ENCODE measurements around the gene PRSS3. TPM values are rescaled to one million over a fixed set of nuclear protein-coding genes. Genes with fewer than 3 reads are reported as not detected.
"Not testable (repeated sequence)": the region's sequence is repeated elsewhere in the genome, so short reads cannot be mapped to it uniquely, and the experiment has no call there.

PRSS3 gene
- total and polyA plus RNA-seq, 3 experiments from 2014 or later = 0.72 to 0.84 TPM; not detected in 1

DNA sequence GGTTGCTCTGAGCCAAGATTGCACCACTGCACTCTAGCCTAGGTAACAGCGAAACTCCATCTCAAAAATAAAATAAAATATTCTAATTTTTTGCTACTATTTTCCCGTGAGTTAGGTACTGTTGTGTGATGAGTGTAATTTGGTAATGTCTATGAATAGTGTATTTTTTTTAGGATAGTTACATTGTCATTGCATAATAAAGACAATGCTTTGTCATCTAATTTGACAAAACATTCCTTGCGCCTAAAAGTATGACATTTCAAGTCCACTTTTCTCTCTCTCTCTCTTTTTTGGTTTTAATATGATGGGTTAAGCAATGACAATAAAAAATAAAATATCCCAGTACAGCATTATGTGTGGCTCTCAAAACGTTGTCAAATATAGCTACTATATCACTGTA lies 50.9 kb downstream of the PRSS3 start:
- Histone ChIP-seq H3K27me3 (ENCODE audit: insufficient read depth, low read length, poor library complexity, severe bottlenecking) (no peaks in the 10 kb centered on the region), H3K36me3 (ENCODE audit: insufficient read depth, low read length) (no peaks in the 10 kb centered on the region), H3K4me1 (ENCODE audit: insufficient read depth, low read length) (peaks cover 17% of the 10 kb centered on the region), H3K9me3 (ENCODE audit: low read length) (no peaks in the 10 kb centered on the region), H3K27ac (ENCODE audit: low read depth, low read length) (no peak overlapping the region), H3K4me3 (ENCODE audit: low read length) (no peak overlapping the region)
- H3K27ac Mint-ChIP-seq = peak overlapping the region in 1 of 8 donors; percentile 74
- CTCF ChIA-PET = interaction anchor here (2.8 kb wide), 1 partner anchor 32 kb away, joined by 19 read pairs; no protein-coding TSS in a partner anchor
- peaks cover 0 to 2% (median 2%) of the 10 kb centered on the region in 3 donors for H3K36me3 Mint-ChIP-seq
- H3K4me3 Mint-ChIP-seq = no peak overlapping the region
- peaks cover 38 to 66% (median 56%) of the 10 kb centered on the region in 3 donors for H3K4me1 Mint-ChIP-seq
- no peak for DNase-seq
- H3K9me3 Mint-ChIP-seq = no peaks in the 10 kb centered on the region
- no peaks in the 10 kb centered on the region for H3K27me3 Mint-ChIP-seq
- POLR2A ChIA-PET = no interaction called here

GRCh38 chr9:33847894-33848205 lies 52.5 kb downstream of the PRSS3 start:
- H3K4me1 Mint-ChIP-seq = peaks cover 29 to 62% (median 42%) of the 10 kb centered on the region in 3 donors
- not testable (repeated sequence) for H3K9me3 Mint-ChIP-seq
- POLR2A ChIA-PET = interaction anchor here (0.6 kb wide), 1 partner anchor 1928 kb away, joined by 5 read pairs; no protein-coding TSS in a partner anchor

More at GRCh38 chr9:33847894-33848205, 52.5 kb downstream of the PRSS3 start:
- H3K27ac ChIP-seq (ENCODE audit: low read depth, low read length); H3K36me3 ChIP-seq (ENCODE audit: insufficient read depth, low read length); DNase-seq; H3K9me3 ChIP-seq (ENCODE audit: low read length); H3K4me3 Mint-ChIP-seq; H3K27me3 ChIP-seq (ENCODE audit: insufficient read depth, low read length, poor library complexity, severe bottlenecking); H3K36me3 Mint-ChIP-seq; H3K27me3 Mint-ChIP-seq; H3K4me3 ChIP-seq (ENCODE audit: low read length); H3K27ac Mint-ChIP-seq: not testable (repeated sequence)
- peaks cover 21% of the 10 kb centered on the region for H3K4me1 ChIP-seq (ENCODE audit: insufficient read depth, low read length)
- CTCF ChIA-PET = interaction anchor here (2.8 kb wide), 1 partner anchor 34 kb away, joined by 19 read pairs; no protein-coding TSS in a partner anchor

Other genes starting within 250 kb of the PRSS3 start
- 10 to 100 TPM; 28.8 to 30.3 TPM for gene UBE2R2, start 21.6 kb downstream of the PRSS3 start, total RNA-seq
- gene UBE2R2, start 21.6 kb downstream of the PRSS3 start, polyA plus RNA-seq = 18.0 TPM

Data from CD8-positive, alpha-beta memory T cell (primary cell).